H1 (cell line): ENCODE measurements around the gene GALNT4. TPM values are rescaled to one million over a fixed set of nuclear protein-coding genes. Genes with fewer than 3 reads are reported as not detected.

Experiments
- SAP30 ChIP-seq: fragments of 300-600 bp; sonication (generic); IDR thresholded peaks from 2 replicates; pipeline ENCODE4 v1.7.1; 2012; ENCODE audit warnings: low read length, moderate library complexity, mild to moderate bottlenecking, inconsistent platforms; ENCODE audit not compliant: insufficient read depth, insufficient replicate concordance
- SUZ12 ChIP-seq: fragments of 200-600 bp; sonication (generic); IDR thresholded peaks from 2 replicates; pipeline ENCODE4 v1.6.1; 2012; ENCODE audit warnings: mild to moderate bottlenecking, inconsistent platforms, low read length, moderate library complexity, mixed read lengths
- polyA plus RNA-seq, 7 experiments: library from polyadenylated mRNA; depleted of rRNA in 3 of 7; stranded (reverse) in 5 of 7; unstranded in 2 of 7; fragments of >200 nt in 5 of 7; fragments of 200-250 nt in 2 of 7; gene quantifications; 1 replicate in 5 of 7; 2 replicates in 1 of 7; 4 replicates in 1 of 7; pipeline versions ENCODE4 v1.2.1 to v1.2.3, GENCODE V29; 2011 to 2013; ENCODE audit warnings: missing spikeins in 2 of 7, mixed read lengths in 2 of 7
- total RNA-seq: library from RNA; stranded (reverse); fragmentation: NEBNext Ultra II Directional; extraction: Animal tissue kit (Norgen Biotek cat#: 25700); gene quantifications from 2 replicates; pipeline ENCODE4 v1.2.1, GENCODE V29; 2021
- TF ChIP-seq, protein P1 (sequence below), 3 experiments: IDR thresholded peaks; 1 replicate in 2 of 3; 2 replicates in 1 of 3; pipeline versions ENCODE4 v1.5.1 to v1.6.1; 2011; ENCODE audit warnings: low read length in 3 of 3, mild to moderate bottlenecking in 3 of 3, inconsistent platforms in 2 of 3, low read depth in 1 of 3, moderate library complexity in 1 of 3; ENCODE audit not compliant: insufficient read depth in 1 of 3; ENCODE audit errors: control extremely low read depth in 1 of 3

Gene GALNT4
- total and polyA plus RNA-seq, 2 of the 8 experiments (the other 6 are each of a cell fraction or from before 2014, with no cell fraction given): 0.45 to 3.3 TPM

GRCh38 chr12:89539426-89540223 lies 15.0 kb upstream of the GALNT4 start (continued):
- TF ChIP-seq, protein P1, sequence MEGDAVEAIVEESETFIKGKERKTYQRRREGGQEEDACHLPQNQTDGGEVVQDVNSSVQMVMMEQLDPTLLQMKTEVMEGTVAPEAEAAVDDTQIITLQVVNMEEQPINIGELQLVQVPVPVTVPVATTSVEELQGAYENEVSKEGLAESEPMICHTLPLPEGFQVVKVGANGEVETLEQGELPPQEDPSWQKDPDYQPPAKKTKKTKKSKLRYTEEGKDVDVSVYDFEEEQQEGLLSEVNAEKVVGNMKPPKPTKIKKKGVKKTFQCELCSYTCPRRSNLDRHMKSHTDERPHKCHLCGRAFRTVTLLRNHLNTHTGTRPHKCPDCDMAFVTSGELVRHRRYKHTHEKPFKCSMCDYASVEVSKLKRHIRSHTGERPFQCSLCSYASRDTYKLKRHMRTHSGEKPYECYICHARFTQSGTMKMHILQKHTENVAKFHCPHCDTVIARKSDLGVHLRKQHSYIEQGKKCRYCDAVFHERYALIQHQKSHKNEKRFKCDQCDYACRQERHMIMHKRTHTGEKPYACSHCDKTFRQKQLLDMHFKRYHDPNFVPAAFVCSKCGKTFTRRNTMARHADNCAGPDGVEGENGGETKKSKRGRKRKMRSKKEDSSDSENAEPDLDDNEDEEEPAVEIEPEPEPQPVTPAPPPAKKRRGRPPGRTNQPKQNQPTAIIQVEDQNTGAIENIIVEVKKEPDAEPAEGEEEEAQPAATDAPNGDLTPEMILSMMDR (IDR thresholded peaks at IDR 0.05; ENCODE audit: control extremely low read depth in 1 of 3, insufficient read depth in 1 of 3, low read depth in 1 of 3, low read length in 3 of 3): no peak
- TF ChIP-seq SUZ12: no peak
- no peak for TF ChIP-seq SAP30
